A549 (cell line): ENCODE results near the gene SLC39A11. TPM values are rescaled to one million over a fixed set of nuclear protein-coding genes. Genes with fewer than 3 reads are reported as not detected.
A peak's percentile ranks its signal among the peaks of the same experiment; 100 is the strongest.

ENCODE experiments used
- ATAC-seq, 2 experiments: fragments of 200-7000 bp in 1 of 2; fragments of >200 bp in 1 of 2; cut with Nextera tagmentation in 1 of 2; cut with Tn5 transposase in 1 of 2; 3 replicates each; pipeline versions ENCODE4 v1.8.0 to v1.9.1; 2018 to 2020; ENCODE audit warnings: mild to moderate bottlenecking in 1 of 2, moderate library complexity in 1 of 2
- CTCF ChIA-PET: fragments of 300-600 bp; sonication (Branson Sonifier 250); formaldehyde crosslinking; extraction: SDS; loops from one replicate; lab custom pipeline; 2021; ENCODE audit warnings: antibody characterized with exemption, inconsistent platforms; lab: Yijun Ruan, JAX
- POLR2A ChIA-PET: fragments of 350-600 bp; formaldehyde crosslinking; extraction: SDS; loops from one replicate; lab custom pipeline; 2021; ENCODE audit warnings: antibody characterized with exemption, inconsistent platforms; lab: Yijun Ruan, JAX
- DNase-seq, 2 experiments: peaks; one replicate each; pipeline versions ENCODE4 v3.0.0 to v3.0.0-alpha.2; 2011 to 2016; ENCODE audit warnings: low read depth in 1 of 2, low spot score in 1 of 2
- FAIRE-seq: peaks from 2 replicates; lab custom pipeline; 2011; peaks lifted over from hg19 to GRCh38; lab: Jason Lieb, UNC
- H3K27ac ChIP-seq, 2 experiments: fragments of >200 bp; sonication (Bioruptor Twin); formaldehyde crosslinking; 3 replicates each; pipeline ENCODE4 v1.5.1; 2016 to 2017
- H3K4me1 ChIP-seq: fragments of >200 bp; sonication (Bioruptor Twin); formaldehyde crosslinking; 3 replicates; pipeline ENCODE4 v1.6.1; 2016
- H3K4me2 ChIP-seq: fragments of >200 bp; sonication (Bioruptor Twin); formaldehyde crosslinking; 3 replicates; pipeline ENCODE4 v1.6.1; 2016
- H3K4me3 ChIP-seq: fragments of >200 bp; sonication (Bioruptor Twin); formaldehyde crosslinking; 3 replicates; pipeline ENCODE4 v1.5.1; 2016
- H3K9me3 ChIP-seq: fragments of >200 bp; sonication (Bioruptor Twin); formaldehyde crosslinking; 3 replicates; pipeline ENCODE4 v1.6.1; 2016
- BHLHE40 ChIP-seq: IDR thresholded peaks from 2 replicates; pipeline ENCODE4 v1.6.1; 2012; ENCODE audit warnings: low read depth, low read length, inconsistent platforms
- CBX2 ChIP-seq: fragments of 200-600 bp; sonication (generic); IDR thresholded peaks from 2 replicates; pipeline ENCODE4 v1.6.1; 2016; ENCODE audit warnings: low read depth, mild to moderate bottlenecking, borderline replicate concordance
- CEBPB ChIP-seq, 2 experiments: fragments of >200 bp in 1 of 2; sonication (Bioruptor Twin) in 1 of 2; formaldehyde crosslinking in 1 of 2; IDR thresholded peaks; 2 replicates each; pipeline ENCODE4 v1.6.1; 2012 to 2016
- CHD4 ChIP-seq: fragments of 200-600 bp; sonication (generic); IDR thresholded peaks from 2 replicates; pipeline ENCODE4 v1.6.1; 2016; ENCODE audit warnings: antibody characterized with exemption, mild to moderate bottlenecking, borderline replicate concordance
- E2F6 ChIP-seq: IDR thresholded peaks from 2 replicates; pipeline ENCODE4 v1.6.1; 2012; ENCODE audit warnings: low read depth, borderline replicate concordance
- EHF ChIP-seq: fragments of 250-450 bp; sonication (Bioruptor Pico); IDR thresholded peaks from 2 replicates; pipeline ENCODE4 v1.5.0; 2020; ENCODE audit warnings: mild to moderate bottlenecking
- EP300 ChIP-seq, 2 experiments: fragments of >200 bp; sonication (Bioruptor Twin); formaldehyde crosslinking; IDR thresholded peaks; 2 replicates in 1 of 2; 3 replicates in 1 of 2; pipeline ENCODE4 v1.6.1; 2016 to 2017
- FOSB ChIP-seq: fragments of 250-450 bp; sonication (Bioruptor Pico); IDR thresholded peaks from 2 replicates; pipeline ENCODE4 v1.5.0; 2020; ENCODE audit warnings: mild to moderate bottlenecking, moderate library complexity
- GATA3 ChIP-seq: IDR thresholded peaks from 2 replicates; pipeline ENCODE4 v1.6.1; 2012; ENCODE audit warnings: borderline replicate concordance
- HDAC2 ChIP-seq: fragments of 200-600 bp; sonication (generic); IDR thresholded peaks from 2 replicates; pipeline ENCODE4 v1.6.1; 2016
- HOXA7 ChIP-seq: fragments of 250-450 bp; sonication (Bioruptor Pico); IDR thresholded peaks from 2 replicates; pipeline ENCODE4 v1.5.0; 2020; ENCODE audit warnings: mild to moderate bottlenecking, moderate library complexity
- HOXB13 ChIP-seq: fragments of 250-450 bp; sonication (Bioruptor Pico); IDR thresholded peaks from 2 replicates; pipeline ENCODE4 v1.5.0; 2020; ENCODE audit warnings: low read depth, mild to moderate bottlenecking, moderate library complexity
- JUN ChIP-seq, 2 experiments: fragments of >200 bp; sonication (Bioruptor Twin); formaldehyde crosslinking; IDR thresholded peaks; 2 replicates in 1 of 2; 3 replicates in 1 of 2; pipeline ENCODE4 v1.6.1; 2016 to 2017
- KDM1A ChIP-seq: fragments of 200-600 bp; sonication (generic); IDR thresholded peaks from 2 replicates; pipeline ENCODE4 v1.6.1; 2016; ENCODE audit warnings: low read depth, mild to moderate bottlenecking
- KDM5A ChIP-seq: fragments of 200-600 bp; sonication (generic); IDR thresholded peaks from 2 replicates; pipeline ENCODE4 v1.6.1; 2016; ENCODE audit warnings: antibody characterized with exemption, mild to moderate bottlenecking
- MAFK ChIP-seq: fragments of 450-650 bp; IDR thresholded peaks from 2 replicates; pipeline ENCODE4 v1.6.1; 2014; ENCODE audit not compliant: partially characterized antibody
- MAX ChIP-seq: IDR thresholded peaks from 2 replicates; pipeline ENCODE4 v1.6.1; 2012
- PBX3 ChIP-seq: IDR thresholded peaks from 2 replicates; pipeline ENCODE4 v1.6.1; 2012
- POLR2A ChIP-seq: IDR thresholded peaks from 2 replicates; pipeline ENCODE4 v1.6.1; 2012; ENCODE audit warnings: mild to moderate bottlenecking, low read length
- POLR2AphosphoS2 ChIP-seq: conservative IDR thresholded peaks from 2 replicates; pipeline ENCODE4 v1.6.1; 2012; ENCODE audit warnings: low read length, improper control_type of control experiment, inconsistent platforms
- RAD21 ChIP-seq, 2 experiments: fragments of >200 bp in 1 of 2; sonication (Bioruptor Twin) in 1 of 2; formaldehyde crosslinking in 1 of 2; IDR thresholded peaks in 1 of 2; conservative IDR thresholded peaks in 1 of 2; 2 replicates in 1 of 2; 3 replicates in 1 of 2; pipeline ENCODE4 v1.6.1; 2012 to 2018; ENCODE audit warnings: inconsistent platforms in 1 of 2
- RCOR1 ChIP-seq: fragments of 150-350 bp; IDR thresholded peaks from 2 replicates; pipeline ENCODE4 v1.6.1; 2014; ENCODE audit warnings: antibody characterized with exemption, low read length, low read depth
- RNF2 ChIP-seq: fragments of 200-600 bp; sonication (generic); IDR thresholded peaks from 2 replicates; pipeline ENCODE4 v1.6.1; 2016; ENCODE audit warnings: low read depth, mild to moderate bottlenecking, antibody characterized with exemption, moderate library complexity, borderline replicate concordance
- TFCP2L1 ChIP-seq: fragments of 250-450 bp; sonication (Bioruptor Pico); IDR thresholded peaks from 2 replicates; pipeline ENCODE4 v1.5.0; 2021; ENCODE audit warnings: mild to moderate bottlenecking
- TP53 ChIP-seq: fragments of 250-450 bp; sonication (Bioruptor Pico); IDR thresholded peaks from 2 replicates; pipeline ENCODE4 v1.5.0; 2021; ENCODE audit warnings: mild to moderate bottlenecking, moderate library complexity
- ZFP36 ChIP-seq: fragments of 450-650 bp; IDR thresholded peaks from 2 replicates; pipeline ENCODE4 v1.6.1; 2014; ENCODE audit warnings: borderline replicate concordance; ENCODE audit not compliant: partially characterized antibody
- ZNF302 ChIP-seq: fragments of 250-450 bp; sonication (Bioruptor Pico); IDR thresholded peaks from 2 replicates; pipeline ENCODE4 v1.9.0; 2021; ENCODE audit warnings: inconsistent platforms, mild to moderate bottlenecking, moderate library complexity
- WGBS: methylation state at CpG from one replicate; pipeline ENCODE4 v1.1.6; 2017; ENCODE audit errors: missing lambda C conversion rate; 5-methylcytosine and 5-hydroxymethylcytosine counted together
- polyA plus RNA-seq, 4 experiments: library from polyadenylated mRNA; depleted of rRNA in 3 of 4; stranded (reverse); fragments of >200 nt; fragmentation: RNase III in 1 of 4; extraction: RNeasy Plus Mini Kit Qiagen cat#74134 plus additional on column Dnase treatment in 1 of 4; gene quantifications; 2 replicates in 3 of 4; 3 replicates in 1 of 4; pipeline ENCODE4 v1.2.3, GENCODE V29; 2011 to 2017
- TF ChIP-seq, protein P1 (sequence below): fragments of >200 bp; sonication (Bioruptor Twin); formaldehyde crosslinking; IDR thresholded peaks from 3 replicates; pipeline ENCODE4 v1.6.1; 2016

Gene SLC39A11
- polyA plus RNA-seq, 2 of the 4 experiments (the other 2 are of a cell fraction) = 18.4 to 25.2 TPM

- CTCF ChIA-PET = interaction anchor here (1.0 to 2.9 kb wide), 3 partner anchors 8 to 60 kb away, joined by 3 to 10 read pairs (median 9); no protein-coding TSS in a partner anchor
- 76% methylated on average over 4 of the region's 4 CpGs for WGBS
- TF ChIP-seq RNF2 = no peak
- TF ChIP-seq ZFP36 = no peak
- TF ChIP-seq TP53 (CRISPR knock-in tag) = no peak
- no peak for TF ChIP-seq MAFK
- TF ChIP-seq BHLHE40 = no peak
- no peak for TF ChIP-seq CBX2
- TF ChIP-seq HDAC2 = no peak
- no peak for TF ChIP-seq HOXB13 (CRISPR knock-in tag)
Measured at GRCh38 chr17:72616447-72616846, 476.0 kb downstream of the SLC39A11 start.

DNA sequence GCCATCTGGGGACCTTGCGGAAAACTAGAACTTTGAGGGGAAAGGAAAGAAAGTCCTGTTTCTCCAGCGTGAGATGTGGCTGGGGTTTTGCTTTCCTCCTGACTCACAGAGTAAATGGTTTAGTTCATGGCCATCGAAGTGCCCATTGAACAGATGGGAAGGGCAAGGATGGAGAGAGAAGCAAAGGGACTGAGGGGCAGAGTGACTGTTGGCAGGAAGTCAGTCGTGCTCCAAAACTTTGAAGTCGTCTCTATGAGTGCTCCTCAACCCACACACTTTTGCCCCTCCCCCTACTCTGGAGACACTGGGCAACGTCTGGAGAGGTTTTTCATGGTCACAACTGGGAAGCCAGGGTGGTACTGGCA, 476.9 kb downstream of the SLC39A11 start:
- POLR2A ChIA-PET = interaction anchor here (0.7 to 6.0 kb wide), 8 partner anchors 12 to 857 kb away, joined by 3 to 93 read pairs (median 5); no protein-coding TSS in a partner anchor
- H3K9me3 ChIP-seq = peaks cover 8% of the 10 kb centered on the region; the same call in 1 of the 3 replicates
- peak overlapping the region; percentile 89 to 99 for H3K27ac ChIP-seq
- no peak for FAIRE-seq
- peaks cover 63% of the 10 kb centered on the region for H3K4me1 ChIP-seq
- peak overlapping the region; percentile 94 for H3K4me2 ChIP-seq
- peak overlapping the region; percentile 28; the same call in 2 of the 3 replicates for H3K4me3 ChIP-seq
- WGBS = 15% methylated on average over 6 of the region's 6 CpGs
- CTCF ChIA-PET = interaction anchor here (0.9 to 5.8 kb wide), 4 partner anchors 12 to 112 kb away, joined by 3 to 49 read pairs (median 26); no protein-coding TSS in a partner anchor
- no peak for DNase-seq
- TF ChIP-seq ZNF302 (peak; percentile 36; the same call in 1 of the 2 replicates), EHF (CRISPR knock-in tag) (0 out of 2 replicates have a peak, but pooled peaks have one; percentile 51), KDM1A (peak; percentile 95), JUN (IDR thresholded peaks at IDR 0.05) (peak in 1 of 2 experiments; percentile 9; a peak in 1 of 5 replicates), RCOR1 (peak; percentile 91; the same call in 1 of the 2 replicates), FOSB (CRISPR knock-in tag) (peak; percentile 48; the same call in 1 of the 2 replicates), TFCP2L1 (no peak), HDAC2 (peak; percentile 89; the same call in 1 of the 2 replicates), MAX (peak; percentile 48), CEBPB (IDR thresholded peaks at IDR 0.05) (no peak), CHD4 (peak; percentile 92; the same call in 1 of the 2 replicates), POLR2A (no peak)
- no peak for ATAC-seq

More at GRCh38 chr17:72616447-72616846, 476.0 kb downstream of the SLC39A11 start:
- H3K4me3 ChIP-seq = no peak overlapping the region
- no peak for FAIRE-seq
- peaks cover 9% of the 10 kb centered on the region; the same call in 1 of the 3 replicates for H3K9me3 ChIP-seq
- peak overlapping the region; percentile 94; the same call in 1 of the 3 replicates for H3K4me2 ChIP-seq
- POLR2A ChIA-PET = no interaction called here
- H3K27ac ChIP-seq = peak overlapping the region; percentile 89 to 99
- peaks cover 56% of the 10 kb centered on the region for H3K4me1 ChIP-seq
- no peak for DNase-seq
- ATAC-seq = no peak

DNA sequence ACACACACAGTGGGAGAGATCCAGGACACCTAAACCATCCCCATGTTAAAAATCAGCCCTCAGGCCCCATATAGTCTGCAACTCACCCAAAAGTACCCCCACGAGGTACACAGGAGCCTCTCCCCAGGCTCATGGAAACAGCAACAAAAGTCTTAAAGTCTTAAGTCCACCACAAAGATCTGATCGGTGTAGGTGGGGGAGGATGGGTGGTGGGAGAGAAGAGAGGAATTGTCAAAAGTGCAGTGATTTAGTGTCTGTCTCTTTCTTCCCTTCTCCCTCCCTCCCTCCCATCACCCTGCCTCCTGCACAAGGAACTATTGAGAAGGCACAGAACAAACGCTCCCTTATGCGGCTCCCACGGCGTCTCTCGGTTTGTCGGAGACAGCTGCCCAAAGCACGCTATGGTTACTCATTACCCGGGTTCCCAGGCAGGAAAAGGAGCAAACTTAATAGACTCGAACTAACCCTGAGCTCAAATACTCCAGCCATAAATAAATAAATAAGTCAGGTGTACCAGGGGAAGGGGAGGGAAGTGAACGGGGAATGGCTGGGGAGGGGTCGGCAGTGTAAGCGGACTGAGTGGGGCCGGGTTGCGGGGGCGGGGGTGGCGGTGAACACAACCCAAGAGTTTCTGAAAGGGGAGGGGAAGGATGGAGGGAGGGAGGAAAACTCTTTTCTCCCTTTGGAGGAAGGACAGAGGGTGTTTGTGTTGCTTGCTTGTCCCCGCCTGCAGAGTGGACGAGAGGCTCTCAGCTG, 477.4 kb downstream of the SLC39A11 start:
- peak overlapping the region; percentile 28; the same call in 2 of the 3 replicates for H3K4me3 ChIP-seq
- peaks cover 2% of the 10 kb centered on the region; the same call in 1 of the 3 replicates for H3K9me3 ChIP-seq
- 2% methylated on average over 17 of the region's 20 CpGs for WGBS
- CTCF ChIA-PET = interaction anchor here (0.9 to 5.8 kb wide), 6 partner anchors 12 to 112 kb away, joined by 3 to 49 read pairs (median 19); no protein-coding TSS in a partner anchor
- peak; percentile 81 to 95 for DNase-seq
- peak overlapping the region; percentile 94 for H3K4me2 ChIP-seq
- FAIRE-seq = peak; percentile 43
- peaks cover 69% of the 10 kb centered on the region for H3K4me1 ChIP-seq
- POLR2A ChIA-PET = interaction anchor here (0.7 to 6.0 kb wide), 8 partner anchors 12 to 857 kb away, joined by 3 to 93 read pairs (median 5); no protein-coding TSS in a partner anchor
- peak; percentile 79 to 88 for ATAC-seq
- H3K27ac ChIP-seq = peak overlapping the region; percentile 89 to 99
- TF ChIP-seq HOXA7 (peak; percentile 79; the same call in 1 of the 2 replicates), KDM5A (no peak), E2F6 (0 out of 2 replicates have a peak, but pooled peaks have one; percentile 25), PBX3 (peak; percentile 48; the same call in 1 of the 2 replicates), CHD4 (no peak), CBX2 (no peak), RAD21 (conservative IDR thresholded peaks at IDR 0.05 in 1 of 2, IDR thresholded peaks at IDR 0.05 in 1 of 2) (peak; percentile 10 to 35; a peak in 2 of 5 replicates), POLR2AphosphoS2 (no peak), GATA3 (peak; percentile 52; the same call in 1 of the 2 replicates), RNF2 (no peak), EP300 (IDR thresholded peaks at IDR 0.05) (peak; percentile 52 to 71; a peak in 3 of 5 replicates), TP53 (CRISPR knock-in tag) (0 out of 2 replicates have a peak, but pooled peaks have one; percentile 20)
- TF ChIP-seq, protein P1, sequence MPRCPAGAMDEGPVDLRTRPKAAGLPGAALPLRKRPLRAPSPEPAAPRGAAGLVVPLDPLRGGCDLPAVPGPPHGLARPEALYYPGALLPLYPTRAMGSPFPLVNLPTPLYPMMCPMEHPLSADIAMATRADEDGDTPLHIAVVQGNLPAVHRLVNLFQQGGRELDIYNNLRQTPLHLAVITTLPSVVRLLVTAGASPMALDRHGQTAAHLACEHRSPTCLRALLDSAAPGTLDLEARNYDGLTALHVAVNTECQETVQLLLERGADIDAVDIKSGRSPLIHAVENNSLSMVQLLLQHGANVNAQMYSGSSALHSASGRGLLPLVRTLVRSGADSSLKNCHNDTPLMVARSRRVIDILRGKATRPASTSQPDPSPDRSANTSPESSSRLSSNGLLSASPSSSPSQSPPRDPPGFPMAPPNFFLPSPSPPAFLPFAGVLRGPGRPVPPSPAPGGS = no peak
